NCI-H82 treated with DMSO at 0.1 percent for 48 hours (cell line): ENCODE measurements around the gene TTC14.
"Not testable (repeated sequence)": the region's sequence is repeated elsewhere in the genome, so short reads cannot be mapped to it uniquely, and the experiment has no call there.

Experiments
- DNase-seq: peaks from one replicate; lab custom pipeline; 2025; ENCODE audit not compliant: unreplicated experiment; lab: John Stamatoyannopoulos, UW

The TTC14 gene, protein sequence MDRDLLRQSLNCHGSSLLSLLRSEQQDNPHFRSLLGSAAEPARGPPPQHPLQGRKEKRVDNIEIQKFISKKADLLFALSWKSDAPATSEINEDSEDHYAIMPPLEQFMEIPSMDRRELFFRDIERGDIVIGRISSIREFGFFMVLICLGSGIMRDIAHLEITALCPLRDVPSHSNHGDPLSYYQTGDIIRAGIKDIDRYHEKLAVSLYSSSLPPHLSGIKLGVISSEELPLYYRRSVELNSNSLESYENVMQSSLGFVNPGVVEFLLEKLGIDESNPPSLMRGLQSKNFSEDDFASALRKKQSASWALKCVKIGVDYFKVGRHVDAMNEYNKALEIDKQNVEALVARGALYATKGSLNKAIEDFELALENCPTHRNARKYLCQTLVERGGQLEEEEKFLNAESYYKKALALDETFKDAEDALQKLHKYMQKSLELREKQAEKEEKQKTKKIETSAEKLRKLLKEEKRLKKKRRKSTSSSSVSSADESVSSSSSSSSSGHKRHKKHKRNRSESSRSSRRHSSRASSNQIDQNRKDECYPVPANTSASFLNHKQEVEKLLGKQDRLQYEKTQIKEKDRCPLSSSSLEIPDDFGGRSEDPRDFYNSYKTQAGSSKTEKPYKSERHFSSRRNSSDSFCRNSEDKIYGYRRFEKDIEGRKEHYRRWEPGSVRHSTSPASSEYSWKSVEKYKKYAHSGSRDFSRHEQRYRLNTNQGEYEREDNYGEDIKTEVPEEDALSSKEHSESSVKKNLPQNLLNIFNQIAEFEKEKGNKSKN

DNA sequence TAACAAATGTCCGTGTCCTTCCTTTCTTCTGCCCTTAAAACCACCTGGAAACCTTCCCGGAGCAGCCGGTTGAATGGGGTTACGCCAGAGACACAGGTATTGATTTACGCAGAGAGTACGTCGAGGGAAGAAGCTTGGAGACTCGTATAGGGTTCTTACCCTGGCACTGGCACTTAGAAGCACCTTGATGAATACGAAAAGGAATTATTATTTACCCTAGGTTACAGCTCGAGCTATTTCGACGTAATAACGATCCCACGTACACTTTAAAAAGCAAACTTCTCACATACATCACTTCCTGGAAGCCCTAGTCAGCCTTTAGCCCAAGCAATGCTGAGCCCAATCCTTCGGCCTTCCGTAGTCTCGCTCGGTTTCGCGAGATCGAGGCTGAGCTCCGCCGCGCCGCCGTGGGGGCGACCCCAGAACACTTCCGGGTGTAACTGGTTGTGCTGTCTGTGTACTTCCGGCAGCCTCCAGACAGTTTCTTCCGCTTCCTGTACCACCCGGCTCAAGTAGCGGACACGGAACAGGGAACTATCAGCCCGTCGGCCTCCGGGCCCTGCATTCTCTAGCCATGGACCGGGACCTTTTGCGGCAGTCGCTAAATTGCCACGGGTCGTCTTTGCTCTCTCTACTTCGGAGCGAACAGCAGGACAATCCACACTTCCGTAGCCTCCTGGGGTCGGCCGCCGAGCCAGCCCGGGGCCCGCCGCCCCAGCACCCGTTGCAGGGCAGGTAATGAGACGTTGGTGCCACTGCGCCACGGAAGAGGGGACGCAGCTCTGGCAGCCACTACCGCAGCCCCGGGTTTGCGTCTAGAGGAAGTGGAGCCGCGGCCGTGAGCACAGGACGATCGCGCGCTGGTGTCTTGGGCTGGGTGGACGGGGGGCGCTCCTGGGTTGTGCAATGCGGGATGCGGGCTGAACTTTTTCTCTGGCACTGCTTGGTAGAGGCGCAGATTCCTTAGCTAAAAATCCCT is at the start of gene TTC14:
Gene TTC14, plus strand, starts transcription at position 476 of the 979 bp plus-strand sequence. Its CDS starts 99 bp downstream, at position 575.
- peak; percentile 93 for DNase-seq

DNA sequence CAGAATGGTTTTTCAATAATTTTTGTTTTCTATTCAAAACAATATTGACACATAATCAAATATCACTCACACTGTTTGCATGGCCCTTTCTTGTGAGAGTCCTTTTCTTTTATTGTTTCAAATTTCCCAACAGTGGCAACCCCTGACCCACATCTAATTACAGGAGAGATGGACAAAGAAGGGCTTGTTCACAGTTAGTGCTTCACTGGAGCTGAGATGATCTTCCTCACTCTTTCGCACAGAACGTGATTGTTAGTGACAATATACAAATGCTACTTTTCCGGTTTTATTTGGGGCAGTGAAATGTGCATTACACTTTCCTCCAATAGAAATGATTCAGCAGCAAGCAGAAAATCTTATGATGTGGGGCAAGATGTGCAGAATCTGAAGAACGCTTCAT is 38.6 kb upstream of the TTC14 start:
- DNase-seq = no peak

DNA sequence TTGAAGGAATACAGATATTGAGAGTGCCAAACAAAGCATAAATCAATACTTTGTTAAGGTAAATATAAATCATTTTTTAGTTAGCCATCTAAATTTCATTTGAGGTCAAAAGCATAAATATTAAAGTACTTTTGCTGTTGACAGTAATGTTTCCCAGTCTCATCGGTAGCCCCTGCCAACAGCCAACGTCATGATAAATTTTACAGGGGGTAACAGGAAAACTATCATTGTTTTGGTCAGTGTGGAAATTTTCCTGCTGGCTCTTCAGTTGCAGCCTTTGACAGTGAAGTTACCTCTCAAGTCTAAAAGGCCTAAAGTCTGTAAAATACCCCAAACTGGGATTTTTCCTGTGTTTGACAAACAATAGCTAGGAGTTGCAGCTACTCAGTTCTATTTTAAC is 37.3 kb upstream of the TTC14 start:
- DNase-seq = no peak

DNA sequence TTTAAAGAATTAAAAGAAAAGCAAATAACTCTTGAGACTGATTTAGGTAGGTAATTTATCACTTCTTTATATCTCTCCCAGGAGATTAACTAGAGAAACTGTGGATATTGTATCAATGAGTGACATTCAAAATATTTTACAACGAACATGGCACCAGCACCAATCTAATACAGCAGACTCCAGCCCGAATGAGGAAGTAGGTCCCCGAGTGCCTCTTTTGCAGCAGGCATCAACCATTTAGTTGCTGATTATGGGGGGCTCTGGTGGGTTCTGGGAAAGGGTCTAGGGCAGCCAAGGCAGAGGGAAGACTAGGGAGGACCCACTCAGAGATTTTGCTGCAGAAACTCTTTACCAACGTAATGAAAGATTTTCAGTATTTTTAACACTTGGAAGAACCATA is 31.7 kb upstream of the TTC14 start:
- no peak for DNase-seq

DNA sequence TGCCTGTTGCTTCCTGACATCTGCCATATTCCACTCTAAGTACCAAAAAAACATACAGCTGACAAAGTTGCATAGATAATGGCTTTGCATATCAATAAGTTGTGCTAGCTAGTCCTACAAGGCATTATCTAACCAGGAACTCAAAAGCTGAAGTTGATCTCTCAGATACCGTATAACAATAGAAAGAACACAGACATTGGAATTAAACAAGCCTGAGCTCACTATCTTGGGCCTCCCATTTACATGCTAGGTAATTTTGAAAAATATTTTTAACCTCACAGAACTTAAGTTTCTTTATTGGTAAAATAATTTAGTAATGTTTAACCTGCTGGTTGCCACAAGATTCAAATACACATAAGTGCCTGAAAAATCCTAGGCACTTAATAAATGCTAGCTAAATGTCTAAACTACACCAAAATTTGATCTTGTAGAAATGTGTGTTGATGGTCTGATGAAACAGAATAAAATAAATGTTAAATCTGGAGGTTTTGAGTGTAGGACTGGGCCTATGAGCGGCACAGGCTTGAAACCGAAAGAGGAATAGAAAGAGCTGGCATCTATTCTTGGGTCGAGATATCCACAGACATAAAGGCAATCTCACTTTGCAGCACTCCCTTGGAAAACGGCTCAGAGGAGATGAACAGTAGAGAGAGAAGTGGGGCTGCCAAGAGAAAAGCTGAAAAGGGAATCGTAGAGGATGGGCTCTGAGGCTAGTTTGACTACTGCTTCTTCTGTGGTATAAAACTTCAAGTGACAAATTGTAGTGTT is 29.9 kb upstream of the TTC14 start:
- peak; percentile 90 for DNase-seq

DNA sequence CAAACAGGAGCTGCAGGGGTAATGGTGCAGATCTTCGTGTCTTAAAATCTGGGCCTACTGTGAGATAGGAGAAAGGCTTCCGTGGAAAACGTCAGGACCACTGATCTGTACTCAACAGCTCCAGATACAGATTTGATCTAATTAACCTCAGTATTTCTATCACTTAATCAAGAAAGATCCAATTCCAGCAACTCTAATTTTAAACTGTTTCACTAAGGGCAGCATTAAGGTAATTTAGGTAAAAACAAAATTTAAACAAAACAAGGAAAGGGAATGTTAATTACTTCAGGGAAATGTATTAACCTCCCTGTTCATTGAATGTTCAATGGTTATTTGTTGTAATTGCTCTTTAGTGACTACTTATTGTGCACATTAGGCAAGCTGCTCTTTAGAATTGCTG is 26.4 kb upstream of the TTC14 start:
- DNase-seq = no peak

DNA sequence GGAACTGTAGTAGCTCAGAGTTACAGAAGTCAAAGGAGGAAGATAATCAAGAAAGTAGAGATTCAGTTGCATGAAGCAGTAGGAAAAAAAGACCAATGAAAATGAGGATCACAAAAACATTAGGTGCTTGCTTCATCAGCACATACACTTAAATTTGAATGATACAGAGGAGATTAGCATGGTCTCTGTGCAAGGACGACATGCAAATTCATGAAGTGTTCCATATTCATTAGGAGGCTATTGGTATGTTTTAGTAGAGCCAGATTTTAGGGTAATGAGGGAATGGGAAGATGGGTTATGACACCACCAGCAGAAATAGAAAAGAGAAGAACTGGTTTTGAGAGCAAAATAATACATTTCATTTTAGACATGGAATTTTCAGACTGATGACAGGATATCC is 21.0 kb upstream of the TTC14 start:
- DNase-seq = no peak

DNA sequence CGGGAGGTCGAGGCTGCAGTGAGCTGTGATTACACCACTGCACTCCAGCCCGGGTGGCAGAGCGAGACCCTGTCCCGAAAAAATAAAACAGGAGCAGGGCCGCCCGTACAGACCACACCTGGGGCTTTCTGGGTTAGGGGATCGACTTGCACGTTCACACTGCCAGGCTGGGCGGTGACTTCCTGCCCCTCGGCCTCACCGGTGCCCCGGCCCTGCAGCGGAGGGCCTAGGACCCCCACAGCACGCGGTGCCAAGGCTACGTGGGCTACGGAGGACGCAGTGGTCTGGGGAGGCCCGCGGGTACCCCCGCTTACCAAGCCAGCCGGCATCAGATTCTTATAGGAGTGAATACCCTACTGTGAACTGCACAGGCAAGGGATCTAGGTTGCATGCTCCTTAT is 11.6 kb upstream of the TTC14 start:
- no peak for DNase-seq

DNA sequence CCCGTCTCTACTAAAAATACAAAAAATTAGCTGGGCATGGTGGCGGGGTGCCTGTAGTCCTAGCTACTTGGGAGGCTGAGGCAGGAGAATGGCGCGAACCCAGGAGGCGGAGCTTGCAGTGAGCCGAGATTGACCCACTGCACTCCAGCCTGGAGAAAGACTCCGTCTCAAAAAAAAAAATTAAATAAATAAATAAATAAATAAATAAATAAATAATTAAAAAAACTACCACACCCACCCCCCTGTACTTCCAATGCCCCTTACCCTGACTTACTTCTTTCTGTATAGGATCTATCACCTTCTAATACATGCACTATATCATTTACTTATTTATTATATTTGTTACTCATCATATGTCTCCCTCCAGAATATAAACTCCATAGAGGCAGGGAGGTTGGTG is 8.3 kb upstream of the TTC14 start:
- not testable (repeated sequence) for DNase-seq

DNA sequence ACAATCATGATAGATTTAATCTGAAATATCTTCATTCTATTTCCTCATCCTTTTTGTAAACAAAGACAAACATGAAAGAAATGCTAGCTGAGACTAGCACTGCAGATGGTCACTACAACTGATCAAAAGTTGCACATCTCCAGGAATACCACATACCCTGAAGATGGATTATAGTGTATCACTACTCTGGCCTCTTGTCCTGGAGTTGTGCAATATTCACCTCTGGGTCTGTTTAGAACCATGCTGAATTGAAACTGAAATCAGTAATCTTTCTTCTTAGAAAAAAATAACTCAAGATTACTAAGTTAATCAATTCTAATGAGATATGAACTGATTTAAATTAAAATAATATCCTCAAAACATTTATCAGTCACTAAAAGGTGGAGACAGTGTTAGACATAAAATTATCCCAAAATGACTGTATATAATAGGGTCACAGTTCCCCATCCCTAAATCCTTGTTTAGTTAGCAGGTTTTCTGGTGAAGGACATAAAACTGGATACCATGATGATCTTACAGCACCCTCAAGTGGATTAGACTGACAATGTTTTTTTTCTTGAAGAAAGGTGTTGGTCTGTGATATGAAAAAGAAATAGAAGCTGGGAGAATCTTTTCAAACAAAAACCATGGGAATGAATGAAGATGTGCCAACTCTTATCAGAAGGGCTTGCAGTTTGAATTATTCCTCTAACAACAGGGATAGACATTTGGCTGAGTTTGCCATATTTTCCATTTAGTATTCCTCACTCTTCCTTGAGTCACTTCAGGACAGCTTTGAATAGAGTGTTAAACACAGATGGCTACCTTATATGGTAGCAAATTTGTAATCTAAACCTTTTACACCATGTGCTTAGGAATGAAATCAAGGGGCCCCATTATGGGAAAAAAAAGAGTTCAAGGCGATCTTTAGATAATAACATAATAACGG is 7.1 kb upstream of the TTC14 start:
- DNase-seq = peak; percentile 90

DNA sequence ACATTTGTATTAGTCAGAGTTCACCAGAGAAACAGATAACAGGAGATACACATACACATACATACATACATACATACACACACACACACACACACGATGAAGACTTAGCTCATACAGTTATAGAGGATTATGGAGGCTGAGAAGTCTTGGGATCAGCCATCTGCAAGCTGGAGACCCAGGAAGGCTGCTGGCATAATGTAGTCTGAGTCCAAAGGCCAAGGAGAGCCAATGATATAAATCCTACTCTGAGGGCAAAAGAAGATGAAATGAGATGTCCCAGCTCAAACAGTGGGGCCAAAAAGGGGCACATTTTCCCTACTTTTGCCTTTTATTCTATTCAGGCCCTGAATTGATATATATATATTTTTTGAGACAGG is 6.4 kb upstream of the TTC14 start:
- DNase-seq = peak; percentile 90

DNA sequence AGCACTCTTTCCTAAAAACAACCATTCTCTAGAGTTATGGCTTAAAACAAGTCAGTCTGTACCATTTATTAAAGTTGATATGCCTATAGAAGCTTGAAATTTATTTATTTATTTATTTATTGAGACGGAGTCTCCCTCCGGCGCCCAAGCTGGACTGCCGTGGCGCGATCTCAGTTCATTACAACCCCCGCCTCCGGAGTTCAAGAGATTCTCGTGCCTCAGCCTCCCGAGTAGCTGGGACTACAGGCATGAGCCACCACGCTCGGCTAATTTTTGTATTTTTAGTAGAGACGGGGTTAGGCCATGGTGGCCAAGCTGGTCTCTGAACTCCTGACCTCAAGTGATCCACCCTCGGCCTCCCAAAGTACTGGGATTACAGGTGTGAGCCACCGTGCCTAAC is 1.5 kb upstream of the TTC14 start:
- no peak for DNase-seq

DNA sequence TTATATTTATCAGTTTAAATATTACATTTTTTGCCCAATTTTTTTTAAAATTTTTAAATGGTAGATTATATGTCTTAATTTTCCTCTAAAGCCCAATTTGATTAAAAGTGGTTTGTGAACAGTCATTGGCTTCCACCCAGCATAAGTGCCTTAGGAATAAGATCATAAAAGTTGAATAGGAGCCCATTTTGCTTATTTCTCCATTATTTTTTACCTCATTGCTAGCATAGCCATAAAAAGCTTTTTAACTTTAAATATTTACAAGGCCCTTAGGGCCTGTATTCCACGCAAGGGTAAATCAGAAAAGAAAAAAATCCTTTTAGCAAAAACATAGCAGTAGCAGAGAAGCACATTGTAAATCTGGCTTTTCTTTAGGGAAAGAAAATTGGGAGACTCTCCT is 9.0 kb downstream of the TTC14 start:
- no peak for DNase-seq

DNA sequence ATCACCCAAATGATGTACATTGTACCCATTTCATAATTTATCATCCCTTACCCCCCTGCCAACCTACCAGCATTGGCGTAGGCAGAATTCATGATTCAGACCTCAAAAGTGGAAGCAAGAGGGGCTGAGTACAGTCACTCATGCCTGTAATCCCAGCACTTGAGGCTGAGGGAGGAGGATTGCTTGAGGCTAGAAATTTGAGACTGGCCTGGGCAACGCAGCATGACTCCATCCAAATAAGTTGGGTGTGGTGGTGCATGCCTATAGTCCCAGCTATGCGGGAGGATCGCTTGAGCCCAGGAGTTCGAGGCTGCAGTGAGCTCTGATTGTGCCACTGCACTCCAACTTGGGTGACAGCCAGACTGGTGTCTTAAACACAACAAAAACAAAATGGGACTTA is 10.4 kb downstream of the TTC14 start:
- no peak for DNase-seq

DNA sequence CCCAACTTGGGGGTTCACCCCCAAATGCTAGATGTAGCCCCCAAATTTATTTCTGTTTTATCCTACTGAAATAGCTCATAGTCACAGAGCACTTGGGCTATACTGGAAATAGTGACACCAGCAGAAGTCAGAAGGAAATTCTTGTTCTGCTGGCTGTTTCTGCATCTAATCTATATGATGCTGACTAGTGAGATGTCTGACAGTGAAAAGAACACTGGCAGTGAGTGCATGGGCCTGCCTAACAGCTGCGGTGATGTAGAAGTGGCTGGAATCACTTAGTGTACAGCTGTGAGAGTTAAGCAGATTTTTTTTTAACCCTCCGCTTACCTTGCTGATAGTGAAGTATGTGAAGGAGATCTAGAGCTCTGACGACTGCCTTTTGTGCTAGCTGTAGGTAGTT is 14.0 kb downstream of the TTC14 start:
- no peak for DNase-seq

DNA sequence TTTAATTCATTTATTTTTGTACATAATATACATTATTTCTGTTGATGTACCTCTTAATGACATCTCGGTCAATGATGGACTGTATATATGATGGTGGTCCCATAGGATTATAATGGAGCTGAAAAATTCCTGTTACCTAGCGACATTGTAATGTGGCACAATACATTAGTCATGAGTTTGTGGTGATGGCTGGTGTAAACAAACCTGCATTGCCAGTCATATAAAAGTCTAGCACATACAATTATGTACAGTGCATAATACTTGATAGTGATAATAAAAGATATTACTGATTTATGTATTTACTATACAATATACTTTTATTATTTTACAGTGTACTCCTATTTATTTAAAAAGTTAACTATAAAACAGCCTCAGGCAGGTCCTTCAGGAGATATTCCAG is 15.1 kb downstream of the TTC14 start:
- DNase-seq = no peak

DNA sequence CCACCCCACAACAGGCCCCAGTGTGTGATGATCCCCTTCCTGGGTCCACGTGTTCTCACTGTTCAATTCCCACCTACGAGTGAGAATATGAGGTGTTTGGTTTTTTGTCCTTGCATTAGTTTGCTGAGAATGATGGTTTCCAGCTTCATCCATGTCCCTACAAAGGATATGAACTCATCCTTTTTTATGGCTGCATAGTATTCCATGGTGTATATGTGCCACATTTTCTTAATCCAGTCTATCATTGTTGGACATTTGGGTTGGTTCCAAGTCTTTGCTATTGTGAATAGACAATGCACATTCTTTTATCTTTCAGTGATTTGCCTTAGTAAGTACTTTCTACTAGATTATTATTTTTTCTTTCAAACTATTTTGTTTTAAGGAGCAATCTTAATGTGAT is 16.6 kb downstream of the TTC14 start:
- not testable (repeated sequence) for DNase-seq

DNA sequence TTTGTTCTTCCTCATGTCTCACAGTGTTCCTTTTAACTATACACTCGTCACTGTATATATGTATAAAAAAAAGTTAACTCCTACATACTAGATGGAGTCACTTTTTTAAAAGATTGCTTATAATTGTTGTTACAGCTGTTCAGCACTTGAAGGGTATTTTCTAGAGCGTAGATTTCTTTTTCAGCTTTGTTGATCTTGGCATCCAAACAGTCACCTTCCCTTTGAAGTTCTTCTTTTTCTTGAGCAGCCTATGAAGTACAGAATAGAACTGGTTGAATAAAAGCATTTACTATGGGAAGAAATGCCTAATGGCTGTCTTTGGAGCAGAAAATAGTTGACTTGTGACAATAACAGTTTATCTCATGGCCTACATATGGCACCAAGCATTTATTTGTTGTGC is 17.8 kb downstream of the TTC14 start:
- no peak for DNase-seq

DNA sequence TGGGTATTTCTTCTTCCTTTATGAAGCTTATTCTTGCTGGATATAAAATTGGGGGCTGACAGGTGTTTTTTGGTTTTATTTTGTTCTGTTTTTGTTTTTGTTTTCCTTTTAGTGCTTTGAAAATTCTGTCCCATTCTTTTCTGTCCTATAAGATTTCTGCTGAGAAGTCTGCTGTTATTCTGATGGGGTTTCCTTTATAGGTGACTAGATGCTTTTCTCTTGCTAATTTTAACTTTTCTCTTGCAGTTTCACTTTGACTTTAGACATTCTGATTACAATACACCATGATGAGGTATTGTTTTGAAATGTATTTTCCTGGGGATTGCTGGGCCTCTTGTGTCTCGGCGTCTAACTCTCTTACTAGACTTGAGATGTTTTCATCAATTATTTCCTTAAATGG is 22.8 kb downstream of the TTC14 start:
- no peak for DNase-seq

DNA sequence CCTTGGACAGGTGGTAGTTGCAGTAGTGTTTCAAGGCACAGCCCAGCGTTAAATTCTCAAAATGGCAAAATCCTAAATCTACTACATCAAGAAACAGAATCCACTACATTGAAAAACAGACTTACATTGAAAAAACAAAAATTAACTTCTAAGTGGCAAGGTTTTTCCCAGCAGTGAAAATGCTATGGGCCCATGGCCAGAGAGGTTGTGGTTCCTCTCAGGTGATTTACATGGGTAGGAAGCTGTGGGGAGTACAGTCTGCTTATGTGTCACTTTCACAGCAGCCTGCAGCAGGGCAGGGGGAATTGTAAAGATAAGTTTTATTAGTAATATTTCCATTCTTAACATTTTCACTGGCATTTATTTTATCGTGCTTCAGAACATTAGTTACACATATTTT is 24.9 kb downstream of the TTC14 start:
- no peak for DNase-seq
